ENCODE data around the gene TMEM117. TPM values are rescaled to one million over a fixed set of nuclear protein-coding genes. Genes with fewer than 3 reads are reported as not detected.
"Not testable (repeated sequence)": the region's sequence is repeated elsewhere in the genome, so short reads cannot be mapped to it uniquely, and the experiment has no call there.

The TMEM117 gene
- total and polyA plus RNA-seq, 2 donors from 2014 or later = 5.9 to 6.0 TPM

DNA sequence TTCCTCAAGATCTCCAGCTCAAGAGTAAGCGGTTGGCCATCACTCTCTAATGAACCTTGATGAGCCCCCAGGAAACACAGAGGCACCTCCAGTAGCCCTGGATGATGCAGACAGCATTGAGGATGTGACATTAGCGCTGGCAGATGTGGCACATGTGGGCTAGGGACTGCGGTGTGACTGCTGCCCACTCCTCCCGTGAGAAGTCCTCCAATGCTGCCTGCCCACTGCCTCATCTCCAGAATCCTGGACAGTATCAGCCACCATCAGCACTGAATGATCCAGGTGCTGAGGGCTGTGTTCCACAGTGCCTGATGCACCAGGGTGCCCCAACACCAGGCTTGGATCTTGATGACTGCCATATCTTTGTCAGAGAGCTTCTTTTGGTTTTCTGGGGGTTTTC, 412.6 kb downstream of the TMEM117 start:
- intact Hi-C loops (cut with DNase I) = no loop called here
- Histone ChIP-seq H3K4me1 (ENCODE audit: control insufficient read depth in 2 of 3, insufficient read depth in 2 of 3, low read depth in 1 of 3, low read length in 3 of 3) (no peaks in the 10 kb centered on the region), H3K9ac (ENCODE audit: low read length in 3 of 3) (no peak overlapping the region), H3K36me3 (ENCODE audit: control insufficient read depth in 2 of 3, insufficient read depth in 3 of 3, low read length in 3 of 3) (no peaks in the 10 kb centered on the region), H3K27me3 (ENCODE audit: control insufficient read depth, insufficient read depth, low read length) (no peaks in the 10 kb centered on the region), H3K4me3 (ENCODE audit: low read length in 3 of 3) (no peak overlapping the region), H3K9me3 (ENCODE audit: control insufficient read depth in 2 of 3, insufficient read depth in 1 of 3, low read length in 3 of 3) (no peaks in the 10 kb centered on the region), H3K27ac (ENCODE audit: low read depth in 2 of 2, low read length in 2 of 2) (no peak overlapping the region)
- TF ChIP-seq, protein P1, sequence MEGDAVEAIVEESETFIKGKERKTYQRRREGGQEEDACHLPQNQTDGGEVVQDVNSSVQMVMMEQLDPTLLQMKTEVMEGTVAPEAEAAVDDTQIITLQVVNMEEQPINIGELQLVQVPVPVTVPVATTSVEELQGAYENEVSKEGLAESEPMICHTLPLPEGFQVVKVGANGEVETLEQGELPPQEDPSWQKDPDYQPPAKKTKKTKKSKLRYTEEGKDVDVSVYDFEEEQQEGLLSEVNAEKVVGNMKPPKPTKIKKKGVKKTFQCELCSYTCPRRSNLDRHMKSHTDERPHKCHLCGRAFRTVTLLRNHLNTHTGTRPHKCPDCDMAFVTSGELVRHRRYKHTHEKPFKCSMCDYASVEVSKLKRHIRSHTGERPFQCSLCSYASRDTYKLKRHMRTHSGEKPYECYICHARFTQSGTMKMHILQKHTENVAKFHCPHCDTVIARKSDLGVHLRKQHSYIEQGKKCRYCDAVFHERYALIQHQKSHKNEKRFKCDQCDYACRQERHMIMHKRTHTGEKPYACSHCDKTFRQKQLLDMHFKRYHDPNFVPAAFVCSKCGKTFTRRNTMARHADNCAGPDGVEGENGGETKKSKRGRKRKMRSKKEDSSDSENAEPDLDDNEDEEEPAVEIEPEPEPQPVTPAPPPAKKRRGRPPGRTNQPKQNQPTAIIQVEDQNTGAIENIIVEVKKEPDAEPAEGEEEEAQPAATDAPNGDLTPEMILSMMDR (IDR thresholded peaks at IDR 0.05; ENCODE audit: borderline replicate concordance, extremely low read depth, insufficient read depth) = no peak
- no peak for FAIRE-seq
- no peak for DNase-seq

DNA sequence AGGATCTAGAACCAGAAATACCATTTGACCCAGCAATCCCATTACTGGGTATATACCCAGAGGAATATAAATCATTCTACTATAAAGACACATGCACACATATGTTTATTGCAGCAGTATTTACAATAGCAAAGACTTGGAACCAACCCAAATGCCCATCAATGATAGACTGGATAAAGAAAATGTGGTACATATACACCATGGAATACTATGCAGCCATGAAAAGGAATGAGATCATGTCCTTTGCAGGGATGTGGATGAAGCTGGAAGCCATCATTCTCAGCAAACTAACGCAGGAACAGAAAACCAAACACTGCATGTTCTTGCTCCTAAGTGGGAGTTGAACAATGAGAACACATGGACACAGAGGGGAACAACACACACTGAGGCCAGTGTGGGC, 414.6 kb downstream of the TMEM117 start:
- H3K36me3 ChIP-seq (ENCODE audit: control insufficient read depth in 2 of 3, insufficient read depth in 3 of 3, low read length in 3 of 3); H3K9ac ChIP-seq (ENCODE audit: low read length in 3 of 3); H3K4me3 ChIP-seq (ENCODE audit: low read length in 3 of 3); H3K4me1 ChIP-seq (ENCODE audit: control insufficient read depth in 2 of 3, insufficient read depth in 2 of 3, low read depth in 1 of 3, low read length in 3 of 3); intact Hi-C loops (cut with DNase I); DNase-seq; FAIRE-seq; H3K9me3 ChIP-seq (ENCODE audit: control insufficient read depth in 2 of 3, insufficient read depth in 1 of 3, low read length in 3 of 3); H3K27ac ChIP-seq (ENCODE audit: low read depth in 2 of 2, low read length in 2 of 2); H3K27me3 ChIP-seq (ENCODE audit: control insufficient read depth, insufficient read depth, low read length): not testable (repeated sequence)

DNA sequence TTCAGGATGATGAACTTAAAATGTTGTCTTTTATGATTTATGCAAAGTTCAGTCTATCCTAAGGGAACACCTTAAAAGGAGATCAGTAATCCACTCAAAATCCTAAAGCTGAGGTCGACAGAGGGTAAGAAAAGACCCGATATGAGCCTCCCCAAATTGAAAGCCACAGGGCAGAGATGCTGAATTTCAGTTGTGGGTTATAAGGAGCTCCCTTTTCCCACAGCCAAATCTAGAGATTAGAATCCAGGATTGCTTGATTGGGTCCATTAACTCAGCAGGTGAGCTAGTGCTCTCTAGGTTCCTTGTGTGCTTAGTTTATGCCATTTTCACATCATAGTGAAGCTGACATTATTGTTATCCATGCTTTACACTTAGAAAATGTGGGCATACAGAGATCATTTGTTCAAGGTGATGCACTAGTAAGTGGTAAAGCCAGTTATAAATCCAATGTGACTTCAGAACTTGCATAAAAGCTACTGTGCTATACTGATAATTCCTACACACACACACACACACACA, 417.5 kb downstream of the TMEM117 start:
- no peak for DNase-seq
- no peak for FAIRE-seq
- Histone ChIP-seq H3K27me3 (ENCODE audit: control insufficient read depth, insufficient read depth, low read length) (no peaks in the 10 kb centered on the region), H3K27ac (ENCODE audit: low read depth in 2 of 2, low read length in 2 of 2) (no peak overlapping the region), H3K4me1 (ENCODE audit: control insufficient read depth in 2 of 3, insufficient read depth in 2 of 3, low read depth in 1 of 3, low read length in 3 of 3) (no peaks in the 10 kb centered on the region), H3K9me3 (ENCODE audit: control insufficient read depth in 2 of 3, insufficient read depth in 1 of 3, low read length in 3 of 3) (no peaks in the 10 kb centered on the region), H3K4me3 (ENCODE audit: low read length in 3 of 3) (no peak overlapping the region), H3K36me3 (ENCODE audit: control insufficient read depth in 2 of 3, insufficient read depth in 3 of 3, low read length in 3 of 3) (no peaks in the 10 kb centered on the region), H3K9ac (ENCODE audit: low read length in 3 of 3) (no peak overlapping the region)
- TF ChIP-seq, protein P1 (IDR thresholded peaks at IDR 0.05; ENCODE audit: borderline replicate concordance, extremely low read depth, insufficient read depth) = no peak
- intact Hi-C loops (cut with DNase I) = no loop called here

DNA sequence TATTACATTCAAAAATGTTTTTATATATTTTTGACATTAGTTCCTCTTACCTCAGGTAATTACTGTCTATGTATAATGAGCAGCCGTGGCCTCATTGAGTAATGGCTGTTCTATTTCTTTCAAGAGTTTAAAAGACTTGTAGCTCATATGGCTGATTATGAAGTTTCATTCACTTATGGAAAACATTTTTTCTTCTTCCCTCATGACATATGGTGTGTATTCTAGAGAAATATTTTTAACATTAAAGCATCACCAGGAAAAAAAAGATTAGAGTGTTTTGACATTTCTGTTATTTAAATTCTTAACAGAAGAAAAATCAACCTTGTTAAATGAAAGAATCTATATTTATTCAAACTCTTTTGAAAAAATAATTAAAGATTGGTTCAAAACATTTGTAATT, 422.4 kb downstream of the TMEM117 start:
- no peaks in the 10 kb centered on the region for H3K4me1 ChIP-seq (ENCODE audit: control insufficient read depth in 2 of 3, insufficient read depth in 2 of 3, low read depth in 1 of 3, low read length in 3 of 3)
- intact Hi-C loops (cut with DNase I) = no loop called here
- H3K9me3 ChIP-seq (ENCODE audit: control insufficient read depth in 2 of 3, insufficient read depth in 1 of 3, low read length in 3 of 3) = no peaks in the 10 kb centered on the region
- no peak overlapping the region for H3K4me3 ChIP-seq (ENCODE audit: low read length in 3 of 3)
- H3K36me3 ChIP-seq (ENCODE audit: control insufficient read depth in 2 of 3, insufficient read depth in 3 of 3, low read length in 3 of 3) = no peaks in the 10 kb centered on the region
- no peak overlapping the region for H3K9ac ChIP-seq (ENCODE audit: low read length in 3 of 3)
- no peak for DNase-seq
- no peaks in the 10 kb centered on the region for H3K27me3 ChIP-seq (ENCODE audit: control insufficient read depth, insufficient read depth, low read length)
- no peak for FAIRE-seq
- H3K27ac ChIP-seq (ENCODE audit: low read depth in 2 of 2, low read length in 2 of 2) = no peak overlapping the region
- TF ChIP-seq, protein P1 (IDR thresholded peaks at IDR 0.05; ENCODE audit: borderline replicate concordance, extremely low read depth, insufficient read depth) = no peak

Measured in kidney (tissue), 14 donors.